Endothelial cell of umbilical vein (primary cell): ENCODE data around the gene P2RY8.
A peak's percentile ranks its signal among the peaks of the same experiment; 100 is the strongest.

Experiments used
- EZH2 ChIP-seq: IDR thresholded peaks from 2 replicates; pipeline ENCODE4 v1.6.1; 2012; ENCODE audit warnings: borderline replicate concordance, low read depth, mild to moderate bottlenecking, moderate library complexity, low read length, inconsistent platforms; ENCODE audit not compliant: severe bottlenecking
- POLR2A ChIP-seq: IDR thresholded peaks from 2 replicates; pipeline ENCODE4 v1.6.1; 2012; ENCODE audit warnings: low read depth, mild to moderate bottlenecking, control low read depth, low read length
- POLR2AphosphoS5 ChIP-seq: IDR thresholded peaks from 2 replicates; pipeline ENCODE4 v1.6.1; 2012; ENCODE audit warnings: low read depth, mild to moderate bottlenecking, control low read depth, low read length, moderate library complexity; ENCODE audit not compliant: insufficient read depth
- TF ChIP-seq, protein P1 (sequence below), 2 donors: IDR thresholded peaks; 1 replicate in 1 of 2; 2 replicates in 1 of 2; pipeline ENCODE4 v1.5.1; 2011; ENCODE audit warnings: low read length in 2 of 2, mild to moderate bottlenecking in 2 of 2, moderate library complexity in 2 of 2, control low read depth in 1 of 2, inconsistent platforms in 1 of 2, low read depth in 1 of 2; ENCODE audit not compliant: insufficient read depth in 1 of 2; ENCODE audit errors: extremely low read depth in 1 of 2
- TF ChIP-seq, protein P2 (sequence below): IDR thresholded peaks from 2 replicates; pipeline ENCODE4 v1.6.1; 2011; ENCODE audit not compliant: insufficient read depth, insufficient read length

DNA sequence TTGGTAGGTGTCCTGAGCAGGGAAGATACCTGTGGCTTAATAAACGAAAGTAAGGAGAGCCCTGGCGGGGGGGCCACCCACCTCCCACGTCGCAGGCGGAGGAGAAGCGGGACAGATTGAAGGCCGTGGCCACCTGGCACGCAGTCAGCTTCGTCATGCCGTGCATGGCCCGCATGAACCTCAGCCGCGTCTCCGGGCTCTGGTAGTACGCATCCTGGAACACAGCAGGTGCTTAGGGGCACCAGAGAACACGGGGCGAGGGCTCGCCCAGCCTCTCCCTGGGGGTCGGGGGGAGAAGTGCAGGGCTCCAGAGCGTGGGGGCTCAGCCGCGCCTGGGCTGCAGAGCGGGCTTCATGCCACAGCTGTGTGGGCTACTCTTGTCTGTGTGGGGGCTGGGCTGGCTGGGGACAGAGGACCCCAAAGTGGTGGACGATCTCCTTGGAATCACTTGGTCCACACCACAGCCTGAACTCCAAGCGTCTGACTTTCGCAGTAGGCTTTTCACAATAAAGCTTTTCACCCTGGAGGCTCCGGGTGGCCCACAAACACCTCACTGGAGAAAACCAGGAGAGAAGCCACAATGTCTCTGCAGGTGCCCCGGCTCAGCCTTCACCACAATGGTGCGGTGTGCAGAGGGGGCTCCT, 118.0 kb downstream of the P2RY8 start:
- TF ChIP-seq POLR2A, result peak; percentile 33
- TF ChIP-seq, protein P1, sequence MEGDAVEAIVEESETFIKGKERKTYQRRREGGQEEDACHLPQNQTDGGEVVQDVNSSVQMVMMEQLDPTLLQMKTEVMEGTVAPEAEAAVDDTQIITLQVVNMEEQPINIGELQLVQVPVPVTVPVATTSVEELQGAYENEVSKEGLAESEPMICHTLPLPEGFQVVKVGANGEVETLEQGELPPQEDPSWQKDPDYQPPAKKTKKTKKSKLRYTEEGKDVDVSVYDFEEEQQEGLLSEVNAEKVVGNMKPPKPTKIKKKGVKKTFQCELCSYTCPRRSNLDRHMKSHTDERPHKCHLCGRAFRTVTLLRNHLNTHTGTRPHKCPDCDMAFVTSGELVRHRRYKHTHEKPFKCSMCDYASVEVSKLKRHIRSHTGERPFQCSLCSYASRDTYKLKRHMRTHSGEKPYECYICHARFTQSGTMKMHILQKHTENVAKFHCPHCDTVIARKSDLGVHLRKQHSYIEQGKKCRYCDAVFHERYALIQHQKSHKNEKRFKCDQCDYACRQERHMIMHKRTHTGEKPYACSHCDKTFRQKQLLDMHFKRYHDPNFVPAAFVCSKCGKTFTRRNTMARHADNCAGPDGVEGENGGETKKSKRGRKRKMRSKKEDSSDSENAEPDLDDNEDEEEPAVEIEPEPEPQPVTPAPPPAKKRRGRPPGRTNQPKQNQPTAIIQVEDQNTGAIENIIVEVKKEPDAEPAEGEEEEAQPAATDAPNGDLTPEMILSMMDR (IDR thresholded peaks at IDR 0.05; ENCODE audit: extremely low read depth in 1 of 2, insufficient read depth in 1 of 2, low read depth in 1 of 2, low read length in 2 of 2), result no peak
- TF ChIP-seq POLR2AphosphoS5, result no peak
- TF ChIP-seq EZH2, result no peak
- TF ChIP-seq, protein P2, sequence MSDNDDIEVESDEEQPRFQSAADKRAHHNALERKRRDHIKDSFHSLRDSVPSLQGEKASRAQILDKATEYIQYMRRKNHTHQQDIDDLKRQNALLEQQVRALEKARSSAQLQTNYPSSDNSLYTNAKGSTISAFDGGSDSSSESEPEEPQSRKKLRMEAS, result no peak
